Ovary (tissue), 9 donors: ENCODE data around the gene TRANK1. TPM values are rescaled to one million over a fixed set of nuclear protein-coding genes. Genes with fewer than 3 reads are reported as not detected.
"Not testable (repeated sequence)": the region's sequence is repeated elsewhere in the genome, so short reads cannot be mapped to it uniquely, and the experiment has no call there.

Experiments used
- DNase-seq, 5 donors: peaks; one replicate each; pipeline ENCODE4 v3.0.0-alpha.2; 2019 to 2020
- H3K27ac ChIP-seq, 2 donors: fragments of 200-600 bp; one replicate each; pipeline versions ENCODE4 v1.5.1 to v1.8.0; 2019 to 2022
- H3K27me3 ChIP-seq: fragments of 200-600 bp; one replicate; pipeline ENCODE4 v1.8.0; 2022
- H3K36me3 ChIP-seq: fragments of 200-600 bp; sonication (generic); one replicate; pipeline ENCODE4 v1.5.1; 2019
- H3K4me1 ChIP-seq: one replicate; pipeline ENCODE4 v1.8.1; 2013; ENCODE audit warnings: mild to moderate bottlenecking, moderate library complexity; ENCODE audit not compliant: insufficient read depth
- H3K4me3 ChIP-seq: fragments of 200-600 bp; sonication (generic); one replicate; pipeline ENCODE4 v1.5.1; 2017
- H3K9me3 ChIP-seq, 2 donors: fragments of 200-600 bp in 1 of 2; sonication (generic) in 1 of 2; one replicate each; pipeline versions ENCODE4 v1.5.1 to v1.8.1; 2013 to 2019; ENCODE audit warnings: mild to moderate bottlenecking in 1 of 2, moderate library complexity in 1 of 2
- EP300 ChIP-seq: sonication (generic); formaldehyde crosslinking; IDR thresholded peaks from one replicate; pipeline ENCODE4 v1.6.1; 2017; ENCODE audit warnings: antibody characterized with exemption
- POLR2A ChIP-seq: fragments of 450-650 bp; IDR thresholded peaks from one replicate; pipeline ENCODE4 v1.6.1; 2017; ENCODE audit warnings: antibody characterized with exemption, mild to moderate bottlenecking, moderate library complexity
- WGBS, 3 donors: extraction: QIAGEN DNeasy Blood & Tissue Kit in 1 of 3; methylation state at CpG; one replicate each; pipeline versions ENCODE4 v1.1.5 to v1.1.7; 2013 to 2017; 5-methylcytosine and 5-hydroxymethylcytosine counted together
- intact Hi-C, 4 donors: fragments of 100-400 bp; cut with DNase I; formaldehyde crosslinking; loops; one replicate each; pipeline versions ENCODE4 v1.11.0 to v1.15.1; 2022 to 2023
- polyA plus RNA-seq, 2 donors: library from polyadenylated mRNA; stranded (reverse); fragments of 200-250 nt in 1 of 2; fragments of 350-450 nt in 1 of 2; fragmentation: Illumina TruSeq in 1 of 2; extraction: RNeasy Lipid Tissue Mini Kit (QIAGEN cat#74804) in 1 of 2; gene quantifications; one replicate each; pipeline ENCODE4 v1.2.3, GENCODE V29; 2013 to 2014
- total RNA-seq, 7 donors: library from RNA; depleted of rRNA in 2 of 7; stranded (reverse); fragments of >200 nt in 2 of 7; fragmentation: NEBNext Ultra II Directional in 3 of 7; extraction: Animal tissue kit (Norgen Biotek cat#: 25700) in 3 of 7; gene quantifications; one replicate each; pipeline versions ENCODE4 v1.1.0 to v1.2.4, GENCODE V29; 2016 to 2023
- TF ChIP-seq, protein P1 (sequence below), 3 donors: fragments of 450-650 bp in 2 of 3; fragments of 200-600 bp in 1 of 3; IDR thresholded peaks; one replicate each; pipeline versions ENCODE4 v1.5.1 to v1.8.0; 2016 to 2022; ENCODE audit warnings: antibody characterized with exemption in 3 of 3, mild to moderate bottlenecking in 1 of 3
- donor health status: DM: no; HTN: no; CAD: no; lungs with moderate emphysema.
- donor health status: DM: no; HTN: no; CAD: no.
- donor health status: Bipolar disorder and iron deficiency.
- donor health status: DM: yes; HTN: yes; CAD: no.
- donor health status: DM: no; HTN: no; CAD: no.
- donor health status: DM: yes; HTN: yes; CAD: no.

Gene TRANK1
- total and polyA plus RNA-seq, 9 donors: 10.7 to 42.4 (median 24.6) TPM

DNA sequence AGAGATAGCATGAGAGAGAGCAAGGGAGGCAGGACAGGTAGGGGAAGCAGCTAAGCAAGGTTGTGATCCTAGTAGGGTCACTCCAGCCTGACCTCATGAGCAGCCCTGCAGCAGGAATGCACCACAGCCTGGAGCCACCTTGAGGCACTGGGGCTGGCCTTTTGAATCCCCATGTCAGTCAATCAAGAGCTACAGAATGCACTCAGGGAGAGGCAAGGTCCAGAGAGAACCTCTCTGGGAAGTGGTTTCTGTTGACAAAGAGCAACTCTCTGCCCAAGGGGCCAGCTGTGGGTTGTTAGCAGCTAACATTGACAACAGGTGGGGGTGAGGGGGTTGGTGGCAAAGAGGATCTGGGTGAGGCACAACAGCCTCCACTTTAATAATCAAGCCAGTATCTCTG is 54.6 kb downstream of the TRANK1 start:
- Histone ChIP-seq H3K9me3 (no peaks in the 10 kb centered on the region), H3K4me1 (no peaks in the 10 kb centered on the region), H3K27me3 (no peaks in the 10 kb centered on the region), H3K36me3 (no peaks in the 10 kb centered on the region), H3K27ac (no peak overlapping the region), H3K4me3 (no peak overlapping the region)
- DNase-seq: no peak
- TF ChIP-seq, protein P1, sequence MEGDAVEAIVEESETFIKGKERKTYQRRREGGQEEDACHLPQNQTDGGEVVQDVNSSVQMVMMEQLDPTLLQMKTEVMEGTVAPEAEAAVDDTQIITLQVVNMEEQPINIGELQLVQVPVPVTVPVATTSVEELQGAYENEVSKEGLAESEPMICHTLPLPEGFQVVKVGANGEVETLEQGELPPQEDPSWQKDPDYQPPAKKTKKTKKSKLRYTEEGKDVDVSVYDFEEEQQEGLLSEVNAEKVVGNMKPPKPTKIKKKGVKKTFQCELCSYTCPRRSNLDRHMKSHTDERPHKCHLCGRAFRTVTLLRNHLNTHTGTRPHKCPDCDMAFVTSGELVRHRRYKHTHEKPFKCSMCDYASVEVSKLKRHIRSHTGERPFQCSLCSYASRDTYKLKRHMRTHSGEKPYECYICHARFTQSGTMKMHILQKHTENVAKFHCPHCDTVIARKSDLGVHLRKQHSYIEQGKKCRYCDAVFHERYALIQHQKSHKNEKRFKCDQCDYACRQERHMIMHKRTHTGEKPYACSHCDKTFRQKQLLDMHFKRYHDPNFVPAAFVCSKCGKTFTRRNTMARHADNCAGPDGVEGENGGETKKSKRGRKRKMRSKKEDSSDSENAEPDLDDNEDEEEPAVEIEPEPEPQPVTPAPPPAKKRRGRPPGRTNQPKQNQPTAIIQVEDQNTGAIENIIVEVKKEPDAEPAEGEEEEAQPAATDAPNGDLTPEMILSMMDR (IDR thresholded peaks at IDR 0.05): no peak
- TF ChIP-seq EP300 (no peak), POLR2A (no peak)
- intact Hi-C loops: no loop called here

DNA sequence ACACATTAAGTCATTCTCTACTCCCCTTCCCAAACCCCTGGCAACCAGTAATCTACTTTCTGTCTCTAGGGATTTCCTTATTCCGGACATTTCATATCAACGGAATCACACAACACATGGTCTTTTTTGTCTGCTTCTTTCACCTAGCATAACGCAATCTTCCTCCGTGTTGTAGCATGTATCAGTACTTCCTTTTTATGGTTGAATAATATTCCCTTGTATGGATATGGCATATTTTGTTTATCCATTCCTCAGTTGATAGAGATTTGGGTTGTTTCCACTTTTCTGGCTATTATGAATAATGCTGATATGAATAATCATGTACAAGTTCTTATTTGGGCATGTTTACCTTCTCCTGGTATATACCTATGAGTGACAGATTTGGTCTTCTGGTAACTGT is 63.1 kb downstream of the TRANK1 start:
- H3K9me3 ChIP-seq: no peaks in the 10 kb centered on the region
- TF ChIP-seq, protein P1 (IDR thresholded peaks at IDR 0.05): no peak
- no peak for TF ChIP-seq POLR2A
- TF ChIP-seq EP300: no peak
- DNase-seq: no peak
- H3K27ac ChIP-seq: no peak overlapping the region
- H3K36me3 ChIP-seq: no peaks in the 10 kb centered on the region
- intact Hi-C loops: no loop called here
- no peak overlapping the region for H3K4me3 ChIP-seq
- no peaks in the 10 kb centered on the region for H3K27me3 ChIP-seq
- H3K4me1 ChIP-seq: no peaks in the 10 kb centered on the region
- WGBS, 3 donors: 70 to 97% (median 95%) methylated on average over 4 of the region's 4 CpGs

DNA sequence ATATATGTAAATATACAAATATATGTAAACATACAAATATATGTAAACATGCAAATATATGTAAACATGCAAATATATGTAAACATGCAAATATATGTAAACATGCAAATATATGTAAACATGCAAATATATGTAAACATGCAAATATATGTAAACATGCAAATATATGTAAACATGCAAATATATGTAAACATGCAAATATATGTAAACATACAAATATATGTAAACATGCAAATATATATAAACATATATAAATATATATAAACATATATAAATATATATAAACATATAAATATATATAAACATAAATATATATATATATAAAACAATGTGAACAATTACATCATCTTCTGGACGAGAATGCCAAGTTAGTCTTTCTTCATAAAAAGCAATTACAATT is 65.0 kb downstream of the TRANK1 start:
- H3K4me1 ChIP-seq, H3K36me3 ChIP-seq, intact Hi-C loops, H3K4me3 ChIP-seq, H3K9me3 ChIP-seq, H3K27me3 ChIP-seq, DNase-seq, H3K27ac ChIP-seq: not testable (repeated sequence)
- 90 to 95% (median 95%) methylated on average over 1 of the region's 1 CpG for WGBS, 3 donors

DNA sequence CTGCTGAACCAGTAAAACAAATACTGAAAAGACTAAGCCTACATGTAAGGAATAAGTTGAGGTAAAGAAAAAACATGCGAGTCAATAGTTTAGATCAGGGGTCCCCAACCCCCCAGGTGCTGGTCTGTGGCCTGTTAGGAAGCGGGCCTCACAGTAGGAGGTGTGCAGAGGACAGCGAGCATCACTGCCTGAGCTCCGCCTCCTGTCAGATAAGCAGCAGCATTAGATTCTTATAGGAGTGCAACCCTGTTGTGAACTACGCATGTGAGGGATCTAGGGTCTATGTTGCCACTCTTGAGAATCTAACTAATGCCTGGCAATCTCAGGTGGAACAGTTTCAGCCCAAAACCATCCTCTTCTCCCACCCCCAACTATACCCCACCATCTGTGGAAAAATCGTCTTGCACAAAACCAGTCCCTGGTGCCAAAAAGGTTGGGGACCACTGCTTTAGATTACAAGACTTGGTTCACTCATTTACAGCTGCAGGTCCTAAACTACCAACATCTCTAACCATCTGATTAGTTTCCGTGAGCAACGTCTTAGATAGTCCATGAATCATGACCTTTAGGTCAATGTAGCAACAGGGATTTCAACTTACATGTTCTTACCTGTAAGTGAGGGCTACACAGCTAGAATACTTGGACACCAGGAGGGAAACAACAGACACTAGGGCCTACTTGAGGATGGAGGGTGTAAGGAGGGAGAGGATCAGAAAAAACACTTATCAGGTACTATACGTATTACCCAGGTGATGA is 66.7 kb downstream of the TRANK1 start:
- Histone ChIP-seq H3K36me3 (no peaks in the 10 kb centered on the region), H3K9me3 (no peaks in the 10 kb centered on the region), H3K27ac (no peak overlapping the region), H3K4me1 (no peaks in the 10 kb centered on the region), H3K4me3 (no peak overlapping the region), H3K27me3 (no peaks in the 10 kb centered on the region)
- no peak for DNase-seq
- TF ChIP-seq POLR2A (no peak), EP300 (no peak)
- TF ChIP-seq, protein P1 (IDR thresholded peaks at IDR 0.05): no peak
- 85 to 92% (median 88%) methylated on average over 9 of the region's 9 CpGs for WGBS, 3 donors
- intact Hi-C loops: no loop called here

DNA sequence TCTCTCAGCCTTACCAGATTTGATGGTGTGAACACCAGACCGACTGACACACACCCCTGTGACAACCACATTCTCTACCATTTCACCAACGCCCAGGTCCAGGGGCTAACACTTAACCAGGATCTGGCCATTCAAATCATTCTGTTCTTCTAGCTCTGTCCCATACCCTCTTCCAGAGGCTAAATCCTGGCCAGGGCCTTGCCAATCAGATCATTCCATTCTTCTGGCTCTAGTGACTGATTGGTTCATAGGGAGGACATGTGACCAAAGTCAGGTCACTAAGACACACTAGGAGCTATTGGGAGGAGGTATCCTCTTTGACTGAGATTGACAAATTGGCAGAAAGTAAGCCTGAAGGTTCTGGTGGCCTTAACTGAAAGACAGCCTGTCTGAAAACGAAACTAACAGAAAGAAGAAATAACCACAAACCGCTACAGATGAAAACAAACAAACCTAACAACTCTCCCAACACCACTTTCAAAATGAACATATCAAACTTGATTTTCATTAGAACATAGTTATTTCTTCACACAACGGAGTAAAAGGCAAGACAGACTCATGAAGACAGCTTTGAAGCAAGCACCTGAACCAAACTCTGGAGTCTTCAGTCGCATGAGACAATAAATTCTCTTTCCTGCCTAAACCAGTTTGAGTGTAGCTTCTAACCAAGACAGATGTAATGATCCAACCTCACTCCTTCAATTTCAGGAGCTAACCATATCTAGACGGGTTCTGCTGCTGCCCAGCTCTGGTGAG is 68.5 kb downstream of the TRANK1 start:
- TF ChIP-seq, protein P1 (IDR thresholded peaks at IDR 0.05): no peak
- TF ChIP-seq EP300 (no peak), POLR2A (no peak)
- Histone ChIP-seq H3K4me3 (no peak overlapping the region), H3K27me3 (no peaks in the 10 kb centered on the region), H3K9me3 (no peaks in the 10 kb centered on the region), H3K36me3 (no peaks in the 10 kb centered on the region), H3K4me1 (no peaks in the 10 kb centered on the region), H3K27ac (no peak overlapping the region)
- intact Hi-C loops: no loop called here
- 76 to 88% (median 84%) methylated on average over 7 of the region's 7 CpGs for WGBS, 3 donors
- DNase-seq: no peak
